Stimulated activated CD8-positive, alpha-beta memory T cell treated with anti-CD3 and anti-CD28 coated beads, Interleukin-7, amount 100 ng/mL, for 48 hours (primary cell): ENCODE measurements around the gene IGFL3.

Experiments
- DNase-seq, 2 donors: peaks; one replicate each; pipeline ENCODE4 v3.0.0-alpha.2; 2020; ENCODE audit warnings: low read depth in 1 of 2; ENCODE audit errors: extremely low read depth in 1 of 2

Gene IGFL3

DNA sequence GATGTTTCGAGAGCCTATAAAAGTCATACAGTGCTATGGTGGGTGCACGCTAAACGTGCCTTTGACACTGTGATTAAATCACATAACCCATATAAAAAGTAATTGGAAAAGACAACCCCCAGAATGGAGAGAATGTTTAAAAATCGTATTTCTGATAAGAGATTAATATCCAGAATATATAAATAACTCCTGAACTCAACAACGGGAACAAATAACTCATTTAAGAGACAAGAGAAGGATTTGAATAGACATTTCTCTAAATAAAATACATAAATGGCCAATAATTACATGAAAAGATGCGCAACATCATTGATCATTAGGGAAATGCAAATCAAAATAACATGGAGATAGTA, 46.7 kb downstream of the IGFL3 start:
- DNase-seq: no peak

DNA sequence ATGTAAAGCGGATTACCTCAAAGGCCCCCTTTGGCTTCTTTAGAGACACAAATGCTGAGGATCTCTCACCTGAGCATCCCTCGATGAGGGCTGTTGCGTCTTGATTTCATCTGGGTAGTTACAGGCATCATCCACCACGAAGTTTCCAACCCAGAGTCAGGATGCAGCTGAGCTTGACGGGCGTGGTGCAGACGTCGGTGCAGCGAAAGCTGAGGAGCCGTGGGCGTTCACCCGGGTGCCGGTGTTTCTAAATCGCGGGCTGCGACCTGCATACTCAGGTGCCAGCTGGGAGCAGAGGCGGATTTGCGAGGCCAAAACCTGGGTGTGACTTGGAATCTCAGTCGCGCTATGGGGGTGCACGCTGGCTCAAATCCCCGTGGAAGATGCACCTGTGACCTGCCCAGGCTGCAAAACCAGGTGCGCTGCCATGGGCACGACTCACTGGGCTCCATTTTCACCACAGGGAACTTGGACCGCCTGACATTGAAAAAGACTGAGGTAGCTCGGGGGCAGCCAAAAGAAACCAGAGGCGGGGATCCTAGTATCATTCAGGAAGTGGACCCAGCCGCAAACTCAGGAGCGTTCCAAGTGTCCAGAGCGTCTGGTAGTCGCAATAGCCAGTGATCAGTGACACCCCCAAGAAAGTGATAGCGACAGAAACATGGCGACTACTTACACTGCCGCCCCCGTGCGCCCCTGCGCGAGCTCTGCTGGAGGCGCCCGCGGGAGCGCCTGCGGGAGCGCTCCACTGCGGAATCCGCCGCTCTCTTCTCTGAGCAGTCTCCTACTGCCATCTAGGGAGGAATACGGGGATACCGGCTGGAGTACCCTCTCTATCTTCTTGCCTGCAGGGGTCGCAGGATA, 47.3 kb downstream of the IGFL3 start:
- peak in 1 of 2 donors; percentile 33 for DNase-seq

DNA sequence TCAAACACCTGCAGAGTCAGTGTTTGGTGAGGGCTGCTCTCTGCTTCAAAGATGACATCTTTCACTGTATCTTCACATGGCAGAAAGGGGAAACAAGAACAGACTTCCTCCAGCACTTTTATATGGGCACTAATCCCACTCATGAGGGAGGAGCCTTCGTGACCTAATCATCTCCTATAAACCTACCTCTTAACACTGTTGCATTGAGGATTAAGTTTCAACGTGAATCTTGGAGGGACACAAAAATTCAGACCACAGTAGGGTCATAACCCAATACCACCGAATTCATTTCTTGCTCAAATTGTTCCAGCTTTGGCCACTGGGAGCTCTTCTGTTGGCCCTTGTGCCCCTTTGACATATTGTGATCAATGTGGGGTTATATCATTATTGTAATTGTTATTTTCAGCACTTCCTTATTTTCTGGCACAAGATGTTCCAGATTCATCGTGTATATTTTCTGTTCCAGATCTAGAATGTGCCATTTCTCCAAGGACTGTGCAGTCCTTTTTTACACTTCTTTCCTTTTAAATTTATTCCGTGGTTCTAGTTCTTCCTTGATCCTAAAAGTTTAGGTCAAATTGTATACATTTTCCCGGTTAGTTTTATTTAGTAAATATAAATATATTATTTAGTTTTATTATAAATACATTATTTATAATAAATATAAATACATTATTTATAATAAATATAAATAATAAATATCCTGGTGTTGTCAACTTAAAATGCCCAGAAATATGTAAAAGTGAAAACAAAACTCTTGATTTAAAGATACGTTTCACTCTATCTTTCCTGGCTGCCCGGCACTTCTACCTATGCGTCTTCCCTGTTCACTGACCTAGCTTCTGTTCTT, 48.2 kb downstream of the IGFL3 start:
- DNase-seq: no peak

DNA sequence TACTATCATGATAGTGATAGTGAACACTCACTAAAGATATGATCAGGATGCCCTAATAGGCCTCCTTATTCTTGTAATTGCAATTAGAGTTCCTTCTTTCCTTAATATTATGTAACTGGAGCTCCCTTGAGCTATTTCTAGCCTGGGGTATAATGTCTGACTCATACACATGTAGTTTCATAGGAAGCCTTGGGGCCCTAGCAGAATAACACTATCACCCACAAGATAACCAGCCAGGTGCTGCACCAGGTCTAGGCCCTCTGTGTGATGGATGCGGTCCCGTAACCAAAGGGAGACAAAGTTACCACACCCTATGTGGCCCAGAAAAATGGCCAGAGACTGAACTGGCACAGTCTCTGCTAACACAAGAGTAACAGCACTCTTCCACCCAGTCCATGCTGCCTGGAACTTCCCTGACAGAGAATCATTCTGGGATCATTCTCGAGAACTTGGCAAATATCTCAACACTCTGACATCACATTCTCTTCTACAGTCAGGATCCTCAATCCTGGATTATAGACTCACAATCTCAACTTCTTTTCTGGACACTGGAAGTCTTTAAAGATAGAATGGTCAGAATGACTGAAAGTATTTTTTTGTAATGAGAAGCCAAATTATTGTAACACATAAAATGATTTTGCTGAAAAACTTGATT, 51.1 kb downstream of the IGFL3 start:
- no peak for DNase-seq
